Ishikawa (cell line): ENCODE data around the gene LAMP5.

Experiments
- CEBPB ChIP-seq: IDR thresholded peaks from 2 replicates; pipeline ENCODE4 v1.6.1; 2012
- CREB1 ChIP-seq: IDR thresholded peaks from 2 replicates; pipeline ENCODE4 v1.6.1; 2012; ENCODE audit warnings: low read depth
- EGR1 ChIP-seq: IDR thresholded peaks from 2 replicates; pipeline ENCODE4 v1.6.1; 2012
- EP300 ChIP-seq: IDR thresholded peaks from 2 replicates; pipeline ENCODE4 v1.6.1; 2012; ENCODE audit warnings: borderline replicate concordance
- FOXM1 ChIP-seq: IDR thresholded peaks from 2 replicates; pipeline ENCODE4 v1.6.1; 2012; ENCODE audit warnings: low read depth, borderline replicate concordance
- MAX ChIP-seq: IDR thresholded peaks from 2 replicates; pipeline ENCODE4 v1.6.1; 2012
- RAD21 ChIP-seq: IDR thresholded peaks from 2 replicates; pipeline ENCODE4 v1.6.1; 2012; ENCODE audit warnings: low read depth
- TAF1 ChIP-seq: IDR thresholded peaks from 2 replicates; pipeline ENCODE4 v1.6.1; 2012; ENCODE audit warnings: low read depth, mild to moderate bottlenecking
- TCF12 ChIP-seq: IDR thresholded peaks from 2 replicates; pipeline ENCODE4 v1.6.1; 2012; ENCODE audit warnings: low read depth
- TEAD4 ChIP-seq: IDR thresholded peaks from 2 replicates; pipeline ENCODE4 v1.6.1; 2012
- USF1 ChIP-seq: IDR thresholded peaks from 2 replicates; pipeline ENCODE4 v1.6.1; 2012
- YY1 ChIP-seq: IDR thresholded peaks from 2 replicates; pipeline ENCODE4 v1.6.1; 2012; ENCODE audit warnings: low read depth
- ZBTB7A ChIP-seq: IDR thresholded peaks from 2 replicates; pipeline ENCODE4 v1.6.1; 2012; ENCODE audit warnings: low read depth
- TF ChIP-seq, protein P1 (sequence below): IDR thresholded peaks from 2 replicates; pipeline ENCODE4 v1.6.1; 2012; ENCODE audit warnings: low read depth, mild to moderate bottlenecking

LAMP5 gene

GRCh38 chr20:9518576-9519175 lies 4.3 kb downstream of the LAMP5 start:
- TF ChIP-seq CEBPB (no peak), TCF12 (no peak)

DNA sequence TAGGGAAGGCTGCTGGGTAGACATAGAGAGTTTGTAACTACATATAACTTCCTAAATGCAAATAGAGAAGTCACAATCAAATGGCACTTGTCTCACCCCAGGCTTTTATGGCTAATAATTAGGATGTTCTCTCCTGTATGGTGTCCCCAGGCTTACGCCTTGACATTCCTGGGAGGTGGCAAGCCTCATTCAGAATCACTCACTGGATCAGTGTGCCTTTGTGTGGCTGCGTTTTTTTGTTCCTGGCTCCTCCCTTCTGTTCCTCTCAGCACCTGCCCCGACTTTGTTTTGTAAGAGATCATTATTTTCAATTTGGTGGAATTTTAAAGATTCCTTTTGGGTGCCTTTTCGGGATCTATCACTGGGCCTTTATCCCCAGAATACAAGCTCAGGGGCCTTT lies 5.7 kb downstream of the LAMP5 start:
- no peak for TF ChIP-seq RAD21
- TF ChIP-seq, protein P1, sequence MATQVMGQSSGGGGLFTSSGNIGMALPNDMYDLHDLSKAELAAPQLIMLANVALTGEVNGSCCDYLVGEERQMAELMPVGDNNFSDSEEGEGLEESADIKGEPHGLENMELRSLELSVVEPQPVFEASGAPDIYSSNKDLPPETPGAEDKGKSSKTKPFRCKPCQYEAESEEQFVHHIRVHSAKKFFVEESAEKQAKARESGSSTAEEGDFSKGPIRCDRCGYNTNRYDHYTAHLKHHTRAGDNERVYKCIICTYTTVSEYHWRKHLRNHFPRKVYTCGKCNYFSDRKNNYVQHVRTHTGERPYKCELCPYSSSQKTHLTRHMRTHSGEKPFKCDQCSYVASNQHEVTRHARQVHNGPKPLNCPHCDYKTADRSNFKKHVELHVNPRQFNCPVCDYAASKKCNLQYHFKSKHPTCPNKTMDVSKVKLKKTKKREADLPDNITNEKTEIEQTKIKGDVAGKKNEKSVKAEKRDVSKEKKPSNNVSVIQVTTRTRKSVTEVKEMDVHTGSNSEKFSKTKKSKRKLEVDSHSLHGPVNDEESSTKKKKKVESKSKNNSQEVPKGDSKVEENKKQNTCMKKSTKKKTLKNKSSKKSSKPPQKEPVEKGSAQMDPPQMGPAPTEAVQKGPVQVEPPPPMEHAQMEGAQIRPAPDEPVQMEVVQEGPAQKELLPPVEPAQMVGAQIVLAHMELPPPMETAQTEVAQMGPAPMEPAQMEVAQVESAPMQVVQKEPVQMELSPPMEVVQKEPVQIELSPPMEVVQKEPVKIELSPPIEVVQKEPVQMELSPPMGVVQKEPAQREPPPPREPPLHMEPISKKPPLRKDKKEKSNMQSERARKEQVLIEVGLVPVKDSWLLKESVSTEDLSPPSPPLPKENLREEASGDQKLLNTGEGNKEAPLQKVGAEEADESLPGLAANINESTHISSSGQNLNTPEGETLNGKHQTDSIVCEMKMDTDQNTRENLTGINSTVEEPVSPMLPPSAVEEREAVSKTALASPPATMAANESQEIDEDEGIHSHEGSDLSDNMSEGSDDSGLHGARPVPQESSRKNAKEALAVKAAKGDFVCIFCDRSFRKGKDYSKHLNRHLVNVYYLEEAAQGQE: no peak
- TF ChIP-seq CEBPB: no peak
- TF ChIP-seq YY1: no peak
- TF ChIP-seq TCF12: no peak
- TF ChIP-seq EP300: no peak
- TF ChIP-seq CREB1: no peak
- TF ChIP-seq FOXM1: no peak

DNA sequence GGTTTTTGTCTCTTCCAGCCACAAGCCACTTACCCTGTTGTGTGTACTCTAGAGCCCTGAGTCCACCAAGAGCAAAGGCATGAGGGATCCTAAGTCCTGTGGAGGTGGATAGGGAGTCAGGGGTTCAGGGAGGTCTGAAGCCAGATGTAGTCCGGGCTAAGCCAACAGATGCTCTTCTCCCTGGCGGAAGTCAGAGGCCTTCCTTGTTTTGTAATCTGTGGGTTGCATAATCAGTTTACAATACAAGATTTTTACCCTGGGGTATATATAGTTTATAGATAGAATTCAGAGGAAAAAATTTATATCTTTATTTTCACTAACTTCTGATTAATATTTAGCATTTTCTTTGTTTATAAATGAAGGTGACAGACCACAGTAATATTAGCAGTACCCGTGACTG lies 9.2 kb downstream of the LAMP5 start:
- TF ChIP-seq EGR1 (no peak), EP300 (no peak), ZBTB7A (no peak), USF1 (no peak), TEAD4 (no peak), CREB1 (no peak), TCF12 (no peak), CEBPB (no peak)
- TF ChIP-seq, protein P1: no peak

DNA sequence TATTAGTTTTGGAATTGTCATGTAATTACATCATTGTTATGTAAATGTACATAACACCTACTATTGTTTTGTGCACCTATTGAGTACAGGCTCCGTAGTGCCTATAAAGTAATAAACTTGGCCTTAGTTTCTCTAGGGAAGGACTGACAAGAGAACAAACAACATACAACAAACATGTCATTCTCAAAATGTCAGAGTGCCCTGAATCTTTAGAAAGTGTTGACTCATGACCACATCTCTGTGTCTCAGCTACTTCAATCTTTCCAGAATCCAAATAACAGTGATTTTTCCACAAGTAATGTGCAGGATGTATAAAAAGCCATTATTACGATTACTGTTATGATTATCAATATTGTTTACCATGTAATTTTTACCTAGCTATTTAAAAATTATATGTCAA lies 17.2 kb downstream of the LAMP5 start:
- TF ChIP-seq EP300: no peak
- TF ChIP-seq EGR1: no peak
- TF ChIP-seq MAX: no peak
- no peak for TF ChIP-seq ZBTB7A
- TF ChIP-seq TCF12: no peak
- TF ChIP-seq USF1: no peak
- TF ChIP-seq TEAD4: no peak
- no peak for TF ChIP-seq RAD21
- no peak for TF ChIP-seq FOXM1
- TF ChIP-seq, protein P1: no peak
- no peak for TF ChIP-seq YY1
- TF ChIP-seq CREB1: no peak
- TF ChIP-seq CEBPB: no peak
- TF ChIP-seq TAF1: no peak

- TF ChIP-seq FOXM1: no peak
These were observed 17.9 kb downstream of the LAMP5 start for GRCh38 chr20:9532069-9532838.
